PC-9 (cell line): ENCODE measurements around the gene FEM1B.

ENCODE experiments used
- CTCF ChIP-seq: fragments of 200-600 bp; sonication (generic); conservative IDR thresholded peaks from 2 replicates; pipeline ENCODE4 v1.6.1; 2017; ENCODE audit warnings: mixed run types, antibody characterized with exemption, mild to moderate bottlenecking, moderate library complexity
- EZH2 ChIP-seq: fragments of 200-600 bp; sonication (generic); IDR thresholded peaks from 2 replicates; pipeline ENCODE4 v1.8.0; 2017; ENCODE audit warnings: antibody characterized with exemption, low read depth

DNA sequence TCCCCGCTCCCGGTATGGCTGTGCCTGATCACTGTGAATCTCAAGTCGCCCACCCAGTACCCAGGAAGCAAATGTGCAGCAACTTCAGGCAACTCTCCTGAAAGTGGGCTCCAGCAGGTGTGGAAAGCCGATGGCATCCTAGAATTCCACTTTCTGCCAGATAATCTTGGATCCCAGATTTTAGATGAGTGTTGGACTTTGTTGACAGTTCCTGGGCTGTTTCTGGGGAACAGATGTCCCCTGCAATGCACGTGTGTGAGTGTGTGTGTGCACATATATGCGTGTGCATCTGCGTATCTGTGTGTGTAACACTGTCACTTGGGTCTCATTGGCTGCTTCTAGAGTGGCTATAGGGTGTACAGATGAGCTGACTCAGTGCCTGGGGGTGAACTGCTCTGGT, 59.0 kb downstream of the FEM1B start:
- TF ChIP-seq CTCF, result no peak
- TF ChIP-seq EZH2, result no peak
